ENCODE data around the gene LSM14B.

DNA sequence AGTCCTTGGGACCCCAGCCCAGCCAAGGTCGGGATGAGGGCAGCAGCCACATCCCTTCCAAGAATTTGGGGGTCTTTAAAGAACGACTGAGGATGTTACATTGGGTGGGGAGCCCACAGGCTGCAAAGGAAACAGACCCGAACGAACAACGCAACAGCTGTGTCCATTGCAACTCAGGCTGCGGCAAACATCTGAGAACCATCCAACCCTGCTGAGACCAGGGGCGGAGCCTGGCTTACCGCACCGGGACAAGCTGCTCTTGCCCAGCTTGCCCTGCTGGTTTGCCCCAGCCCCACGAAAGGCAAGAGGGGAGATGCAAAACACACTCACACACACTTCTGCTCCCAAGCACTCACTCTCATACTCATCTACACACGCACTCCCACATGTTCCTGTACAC is 35.0 kb upstream of the LSM14B start:
- no peak for TF ChIP-seq POLR2AphosphoS5 (IDR thresholded peaks at IDR 0.05; ENCODE audit: insufficient read depth in 1 of 2, low read depth in 1 of 2)
- TF ChIP-seq, protein P1, sequence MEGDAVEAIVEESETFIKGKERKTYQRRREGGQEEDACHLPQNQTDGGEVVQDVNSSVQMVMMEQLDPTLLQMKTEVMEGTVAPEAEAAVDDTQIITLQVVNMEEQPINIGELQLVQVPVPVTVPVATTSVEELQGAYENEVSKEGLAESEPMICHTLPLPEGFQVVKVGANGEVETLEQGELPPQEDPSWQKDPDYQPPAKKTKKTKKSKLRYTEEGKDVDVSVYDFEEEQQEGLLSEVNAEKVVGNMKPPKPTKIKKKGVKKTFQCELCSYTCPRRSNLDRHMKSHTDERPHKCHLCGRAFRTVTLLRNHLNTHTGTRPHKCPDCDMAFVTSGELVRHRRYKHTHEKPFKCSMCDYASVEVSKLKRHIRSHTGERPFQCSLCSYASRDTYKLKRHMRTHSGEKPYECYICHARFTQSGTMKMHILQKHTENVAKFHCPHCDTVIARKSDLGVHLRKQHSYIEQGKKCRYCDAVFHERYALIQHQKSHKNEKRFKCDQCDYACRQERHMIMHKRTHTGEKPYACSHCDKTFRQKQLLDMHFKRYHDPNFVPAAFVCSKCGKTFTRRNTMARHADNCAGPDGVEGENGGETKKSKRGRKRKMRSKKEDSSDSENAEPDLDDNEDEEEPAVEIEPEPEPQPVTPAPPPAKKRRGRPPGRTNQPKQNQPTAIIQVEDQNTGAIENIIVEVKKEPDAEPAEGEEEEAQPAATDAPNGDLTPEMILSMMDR (IDR thresholded peaks at IDR 0.05) = no peak

Measured in vagina (tissue), 2 donors.